ENCODE data around the gene PIK3CG.

DNA sequence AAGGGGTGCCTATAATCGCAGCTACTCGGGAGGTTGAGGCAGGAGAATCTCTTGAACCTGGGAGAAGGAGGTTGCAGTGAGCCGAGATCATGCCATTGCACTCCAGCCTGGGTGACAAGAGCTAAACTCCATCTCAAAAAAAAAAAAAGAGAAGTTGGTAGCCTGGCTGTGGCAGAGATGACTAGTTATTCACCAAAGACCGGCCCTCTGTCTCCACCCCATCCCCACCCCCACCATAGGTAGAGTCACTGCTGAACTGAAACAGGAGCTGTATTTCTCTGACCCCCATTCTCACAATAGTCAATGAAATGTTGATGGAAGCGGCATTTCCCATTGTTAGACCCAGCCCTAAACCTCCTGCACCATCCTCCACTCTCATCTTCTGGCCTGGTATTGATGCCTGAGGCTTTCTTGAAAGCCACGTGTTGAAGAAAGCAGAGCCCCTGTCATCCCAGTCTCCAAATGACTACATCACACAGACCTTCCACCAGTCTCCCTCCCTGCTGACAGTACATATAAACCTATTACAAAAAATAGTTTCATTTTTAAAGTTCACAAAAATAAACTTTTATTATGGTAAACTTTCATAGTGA is 9.4 kb upstream of the PIK3CG start:
- TF ChIP-seq YY1 (IDR thresholded peaks at IDR 0.05; ENCODE audit: insufficient read depth, insufficient read length) (no peak), SUZ12 (IDR thresholded peaks at IDR 0.05; ENCODE audit: extremely low read depth, insufficient read depth, insufficient read length) (no peak), ZNF274 (IDR thresholded peaks at IDR 0.05; ENCODE audit: low read depth, low read length) (no peak)

Measured in NT2/D1 (cell line).